ENCODE results near the gene MAPK8. TPM values are rescaled to one million over a fixed set of nuclear protein-coding genes. Genes with fewer than 3 reads are reported as not detected.

Gene MAPK8
- total RNA-seq, 1 experiment from 2014 or later = 52.9 TPM

GRCh38 chr10:48271047-48271730 is 35.3 kb upstream of the MAPK8 start:
- CTCF ChIA-PET = interaction anchor here (1.2 to 1.5 kb wide), 3 partner anchors 12 to 19 kb away, joined by 3 to 5 read pairs (median 5); no protein-coding TSS in a partner anchor
- Mint-ChIP-seq H3K4me1 (ENCODE audit: insufficient read depth, unreplicated experiment) (no peaks in the 10 kb centered on the region), H3K27ac (ENCODE audit: low read depth, unreplicated experiment) (no peak overlapping the region), H3K9me3 (ENCODE audit: unreplicated experiment) (no peaks in the 10 kb centered on the region), H3K4me3 (ENCODE audit: unreplicated experiment) (no peak overlapping the region), H3K36me3 (ENCODE audit: insufficient read depth, unreplicated experiment) (no peaks in the 10 kb centered on the region), H3K27me3 (ENCODE audit: insufficient read depth, unreplicated experiment) (peaks cover 26% of the 10 kb centered on the region)
- POLR2A ChIA-PET = no interaction called here
- DNase-seq (ENCODE audit: unreplicated experiment) = no peak
- intact Hi-C loops (cut with micrococcal nuclease) = no loop called here
- TF ChIP-seq, protein P1, sequence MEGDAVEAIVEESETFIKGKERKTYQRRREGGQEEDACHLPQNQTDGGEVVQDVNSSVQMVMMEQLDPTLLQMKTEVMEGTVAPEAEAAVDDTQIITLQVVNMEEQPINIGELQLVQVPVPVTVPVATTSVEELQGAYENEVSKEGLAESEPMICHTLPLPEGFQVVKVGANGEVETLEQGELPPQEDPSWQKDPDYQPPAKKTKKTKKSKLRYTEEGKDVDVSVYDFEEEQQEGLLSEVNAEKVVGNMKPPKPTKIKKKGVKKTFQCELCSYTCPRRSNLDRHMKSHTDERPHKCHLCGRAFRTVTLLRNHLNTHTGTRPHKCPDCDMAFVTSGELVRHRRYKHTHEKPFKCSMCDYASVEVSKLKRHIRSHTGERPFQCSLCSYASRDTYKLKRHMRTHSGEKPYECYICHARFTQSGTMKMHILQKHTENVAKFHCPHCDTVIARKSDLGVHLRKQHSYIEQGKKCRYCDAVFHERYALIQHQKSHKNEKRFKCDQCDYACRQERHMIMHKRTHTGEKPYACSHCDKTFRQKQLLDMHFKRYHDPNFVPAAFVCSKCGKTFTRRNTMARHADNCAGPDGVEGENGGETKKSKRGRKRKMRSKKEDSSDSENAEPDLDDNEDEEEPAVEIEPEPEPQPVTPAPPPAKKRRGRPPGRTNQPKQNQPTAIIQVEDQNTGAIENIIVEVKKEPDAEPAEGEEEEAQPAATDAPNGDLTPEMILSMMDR (IDR thresholded peaks at IDR 0.05; ENCODE audit: unreplicated experiment) = no peak
- BruUV-seq (replicated peaks) = no TSS peak

GRCh38 chr10:48272682-48273081 is 33.8 kb upstream of the MAPK8 start:
- ChIA-PET CTCF (no interaction called here), POLR2A (no interaction called here)
- TF ChIP-seq, protein P1 (IDR thresholded peaks at IDR 0.05; ENCODE audit: unreplicated experiment) = no peak
- Mint-ChIP-seq H3K4me1 (ENCODE audit: insufficient read depth, unreplicated experiment) (no peaks in the 10 kb centered on the region), H3K9me3 (ENCODE audit: unreplicated experiment) (no peaks in the 10 kb centered on the region), H3K27ac (ENCODE audit: low read depth, unreplicated experiment) (no peak overlapping the region), H3K36me3 (ENCODE audit: insufficient read depth, unreplicated experiment) (no peaks in the 10 kb centered on the region), H3K27me3 (ENCODE audit: insufficient read depth, unreplicated experiment) (peaks cover 26% of the 10 kb centered on the region), H3K4me3 (ENCODE audit: unreplicated experiment) (no peak overlapping the region)
- intact Hi-C loops (cut with micrococcal nuclease) = no loop called here
- BruUV-seq (replicated peaks) = no TSS peak
- DNase-seq (ENCODE audit: unreplicated experiment) = no peak

- Mint-ChIP-seq H3K27me3 (ENCODE audit: insufficient read depth, unreplicated experiment) (peaks cover 26% of the 10 kb centered on the region), H3K27ac (ENCODE audit: low read depth, unreplicated experiment) (no peak overlapping the region), H3K36me3 (ENCODE audit: insufficient read depth, unreplicated experiment) (no peaks in the 10 kb centered on the region), H3K4me3 (ENCODE audit: unreplicated experiment) (no peak overlapping the region), H3K4me1 (ENCODE audit: insufficient read depth, unreplicated experiment) (no peaks in the 10 kb centered on the region), H3K9me3 (ENCODE audit: unreplicated experiment) (no peaks in the 10 kb centered on the region)
- TF ChIP-seq, protein P1 (IDR thresholded peaks at IDR 0.05; ENCODE audit: unreplicated experiment) = no peak
- no TSS peak for BruUV-seq (replicated peaks)
- DNase-seq (ENCODE audit: unreplicated experiment) = no peak
- intact Hi-C loops (cut with micrococcal nuclease) = no loop called here
- CTCF ChIA-PET = interaction anchor here (0.6 kb wide), 1 partner anchor 9 kb away, joined by 3 read pairs; no protein-coding TSS in a partner anchor
- POLR2A ChIA-PET = no interaction called here
Observed at GRCh38 chr10:48273741-48274140, 32.7 kb upstream of the MAPK8 start.

- H3K36me3 Mint-ChIP-seq (ENCODE audit: insufficient read depth, unreplicated experiment) = no peaks in the 10 kb centered on the region
- DNase-seq (ENCODE audit: unreplicated experiment) = no peak
- intact Hi-C loops (cut with micrococcal nuclease) = no loop called here
- H3K4me3 Mint-ChIP-seq (ENCODE audit: unreplicated experiment) = no peak within 1 kb of the TSS
- H3K4me1 Mint-ChIP-seq (ENCODE audit: insufficient read depth, unreplicated experiment) = no peaks in the 10 kb centered on the region
- CTCF ChIA-PET = no interaction called here
- TF ChIP-seq, protein P1 (IDR thresholded peaks at IDR 0.05; ENCODE audit: unreplicated experiment) = no peak
- no peaks in the 10 kb centered on the region for H3K9me3 Mint-ChIP-seq (ENCODE audit: unreplicated experiment)
- BruUV-seq (replicated peaks) = no TSS peak
- H3K27me3 Mint-ChIP-seq (ENCODE audit: insufficient read depth, unreplicated experiment) = peaks cover 26% of the 10 kb centered on the region
- H3K27ac Mint-ChIP-seq (ENCODE audit: low read depth, unreplicated experiment) = no peak within 1 kb of the TSS
- POLR2A ChIA-PET = no interaction called here
Observed at GRCh38 chr10:48274636-48275035, 31.8 kb upstream of the MAPK8 start, which contains the start of gene FRMPD2. FRMPD2 (minus strand) TSS chr10:48274696; CDS start chr10:48274567, 129 bp downstream.

Measured in MCF 10A (cell line).